Fibroblast of lung (primary cell): Measurements from ENCODE around the gene GREB1. TPM values are rescaled to one million over a fixed set of nuclear protein-coding genes. Genes with fewer than 3 reads are reported as not detected.

Experiments
- DNase-seq, 2 donors: peaks; one replicate each; pipeline versions ENCODE4 v3.0.0 to v3.0.0-alpha.2; 2010; ENCODE audit warnings: low read depth in 2 of 2
- H2AFZ ChIP-seq: 2 replicates; pipeline ENCODE4 v1.5.1; 2012; ENCODE audit warnings: low read length, control low read depth, inconsistent platforms
- H3K27ac ChIP-seq: 2 replicates; pipeline ENCODE4 v1.5.1; 2011; ENCODE audit warnings: low read length, control low read depth; ENCODE audit not compliant: insufficient read depth
- H3K27me3 ChIP-seq: 2 replicates; pipeline ENCODE4 v1.5.1; 2011; ENCODE audit warnings: mild to moderate bottlenecking, low read length; ENCODE audit not compliant: control insufficient read depth, insufficient read depth
- H3K36me3 ChIP-seq: 2 replicates; pipeline ENCODE4 v1.5.1; 2011; ENCODE audit warnings: low read length; ENCODE audit not compliant: control insufficient read depth, insufficient read depth
- H3K4me1 ChIP-seq: 2 replicates; pipeline ENCODE4 v1.5.1; 2011; ENCODE audit warnings: low read length; ENCODE audit not compliant: control insufficient read depth, insufficient read depth; ENCODE audit errors: extremely low read depth
- H3K4me2 ChIP-seq: 2 replicates; pipeline ENCODE4 v1.5.1; 2011; ENCODE audit warnings: low read length, control low read depth; ENCODE audit not compliant: insufficient read depth; ENCODE audit errors: extremely low read depth
- H3K4me3 ChIP-seq, 4 experiments: fragments of 200-600 bp in 1 of 4; sonication (generic) in 1 of 4; replicated peaks in 1 of 4; 2 replicates each; pipeline ENCODE4 v1.5.1; 2011 to 2016; ENCODE audit warnings: low read length in 4 of 4, low read depth in 3 of 4, mild to moderate bottlenecking in 3 of 4, control low read depth in 2 of 4, inconsistent platforms in 1 of 4, mixed read lengths in 1 of 4; ENCODE audit not compliant: insufficient read depth in 1 of 4; ENCODE audit errors: control extremely low read depth in 1 of 4
- H3K79me2 ChIP-seq: 2 replicates; pipeline ENCODE4 v1.5.1; 2012; ENCODE audit warnings: mild to moderate bottlenecking, low read length, inconsistent platforms; ENCODE audit not compliant: control insufficient read depth, insufficient read depth
- H3K9ac ChIP-seq: 2 replicates; pipeline ENCODE4 v1.5.1; 2011; ENCODE audit warnings: mild to moderate bottlenecking, low read length, control low read depth; ENCODE audit not compliant: insufficient read depth
- H3K9me3 ChIP-seq: 2 replicates; pipeline ENCODE4 v1.5.1; 2012; ENCODE audit warnings: low read depth, low read length; ENCODE audit not compliant: control insufficient read depth, insufficient read depth
- H4K20me1 ChIP-seq: 2 replicates; pipeline ENCODE4 v1.5.1; 2011; ENCODE audit warnings: low read length; ENCODE audit not compliant: control insufficient read depth, insufficient read depth; ENCODE audit errors: extremely low read depth
- EZH2 ChIP-seq: IDR thresholded peaks from 2 replicates; pipeline ENCODE4 v1.5.1; 2012; ENCODE audit warnings: low read length, control low read depth, mild to moderate bottlenecking; ENCODE audit errors: missing control alignments
- polyA plus RNA-seq, 2 donors: library from polyadenylated mRNA; depleted of rRNA in 1 of 2; stranded (reverse) in 1 of 2; unstranded in 1 of 2; fragments of >200 nt; gene quantifications; 2 replicates each; pipeline ENCODE4 v1.2.1, GENCODE V29; 2011 to 2012; ENCODE audit warnings: missing spikeins in 1 of 2
- total RNA-seq: library from RNA; depleted of rRNA; stranded (reverse); fragments of >200 nt; gene quantifications from 2 replicates; pipeline ENCODE4 v1.2.1, GENCODE V29; 2014
- TF ChIP-seq, protein P1 (sequence below), 2 donors: IDR thresholded peaks in 1 of 2; conservative IDR thresholded peaks in 1 of 2; 1 replicate in 1 of 2; 2 replicates in 1 of 2; pipeline ENCODE4 v1.5.1; 2011 to 2012; ENCODE audit warnings: low read length in 2 of 2, control low read depth in 1 of 2, inconsistent platforms in 1 of 2, low read depth in 1 of 2, mild to moderate bottlenecking in 1 of 2

Gene GREB1
- total and polyA plus RNA-seq, 2 donors (not counting 1 experiment from before 2014, with no cell fraction given): 0.06 to 2.0 TPM

DNA sequence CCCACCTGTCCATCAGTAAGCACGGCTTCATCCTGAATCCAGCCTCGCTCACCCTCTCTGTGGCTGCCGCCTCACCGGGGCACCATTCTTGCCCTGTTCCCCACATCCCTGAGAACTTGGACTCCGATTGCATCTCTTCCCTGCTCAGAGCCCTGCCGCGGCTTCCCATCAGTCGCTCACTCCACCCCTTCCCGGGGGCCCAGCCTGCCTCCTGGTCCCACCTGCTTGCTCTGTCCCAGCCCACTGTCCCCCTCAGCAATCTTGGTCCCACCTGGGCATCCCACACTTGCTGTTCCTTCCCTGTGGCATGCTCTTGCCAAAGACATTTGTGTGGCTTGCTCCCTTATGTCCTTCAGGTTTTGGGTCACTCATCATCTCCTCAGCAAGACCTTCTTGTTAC, 56.3 kb downstream of the GREB1 start:
- no peak overlapping the region for H3K4me3 ChIP-seq
- H2AFZ ChIP-seq: no peak overlapping the region
- H3K27me3 ChIP-seq: peaks cover 4% of the 10 kb centered on the region
- DNase-seq: no peak
- no peak overlapping the region for H3K27ac ChIP-seq
- H3K4me1 ChIP-seq: no peaks in the 10 kb centered on the region
- H3K36me3 ChIP-seq: no peaks in the 10 kb centered on the region
- no peak overlapping the region for H3K9ac ChIP-seq
- no peak for TF ChIP-seq EZH2
- no peaks in the 10 kb centered on the region for H4K20me1 ChIP-seq
- no peaks in the 10 kb centered on the region for H3K9me3 ChIP-seq
- no peak overlapping the region for H3K4me2 ChIP-seq
- no peaks in the 10 kb centered on the region for H3K79me2 ChIP-seq

DNA sequence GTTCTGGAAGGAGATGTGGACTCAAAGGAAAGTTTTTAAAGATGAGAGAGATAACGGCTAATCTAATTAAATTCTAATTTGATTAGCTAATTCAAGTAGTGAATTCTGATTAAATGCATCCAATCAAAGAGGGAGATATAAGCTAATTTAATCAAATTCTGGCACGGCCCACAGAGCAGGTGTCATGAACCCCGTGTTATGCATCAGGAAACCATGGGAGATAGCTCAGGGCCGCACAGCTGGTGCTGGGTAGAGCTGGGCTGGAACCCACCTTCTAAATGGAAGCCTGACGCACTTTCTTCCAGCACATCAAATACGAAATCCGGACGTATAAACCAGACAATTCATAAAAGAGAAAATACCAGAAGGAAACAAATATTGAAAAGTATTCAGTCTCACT, 57.2 kb downstream of the GREB1 start:
- no peaks in the 10 kb centered on the region for H3K36me3 ChIP-seq
- H3K4me3 ChIP-seq: no peak overlapping the region
- DNase-seq: no peak
- no peak overlapping the region for H3K4me2 ChIP-seq
- TF ChIP-seq, protein P1, sequence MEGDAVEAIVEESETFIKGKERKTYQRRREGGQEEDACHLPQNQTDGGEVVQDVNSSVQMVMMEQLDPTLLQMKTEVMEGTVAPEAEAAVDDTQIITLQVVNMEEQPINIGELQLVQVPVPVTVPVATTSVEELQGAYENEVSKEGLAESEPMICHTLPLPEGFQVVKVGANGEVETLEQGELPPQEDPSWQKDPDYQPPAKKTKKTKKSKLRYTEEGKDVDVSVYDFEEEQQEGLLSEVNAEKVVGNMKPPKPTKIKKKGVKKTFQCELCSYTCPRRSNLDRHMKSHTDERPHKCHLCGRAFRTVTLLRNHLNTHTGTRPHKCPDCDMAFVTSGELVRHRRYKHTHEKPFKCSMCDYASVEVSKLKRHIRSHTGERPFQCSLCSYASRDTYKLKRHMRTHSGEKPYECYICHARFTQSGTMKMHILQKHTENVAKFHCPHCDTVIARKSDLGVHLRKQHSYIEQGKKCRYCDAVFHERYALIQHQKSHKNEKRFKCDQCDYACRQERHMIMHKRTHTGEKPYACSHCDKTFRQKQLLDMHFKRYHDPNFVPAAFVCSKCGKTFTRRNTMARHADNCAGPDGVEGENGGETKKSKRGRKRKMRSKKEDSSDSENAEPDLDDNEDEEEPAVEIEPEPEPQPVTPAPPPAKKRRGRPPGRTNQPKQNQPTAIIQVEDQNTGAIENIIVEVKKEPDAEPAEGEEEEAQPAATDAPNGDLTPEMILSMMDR (conservative IDR thresholded peaks at IDR 0.05 in 1 of 2, IDR thresholded peaks at IDR 0.05 in 1 of 2; ENCODE audit: low read depth in 1 of 2, low read length in 2 of 2): no peak
- TF ChIP-seq EZH2: no peak
- H4K20me1 ChIP-seq: no peaks in the 10 kb centered on the region
- H3K4me1 ChIP-seq: no peaks in the 10 kb centered on the region
- H2AFZ ChIP-seq: no peak overlapping the region
- H3K27me3 ChIP-seq: no peaks in the 10 kb centered on the region
- H3K79me2 ChIP-seq: no peaks in the 10 kb centered on the region
- no peaks in the 10 kb centered on the region for H3K9me3 ChIP-seq
- H3K27ac ChIP-seq: no peak overlapping the region
- no peak overlapping the region for H3K9ac ChIP-seq

DNA sequence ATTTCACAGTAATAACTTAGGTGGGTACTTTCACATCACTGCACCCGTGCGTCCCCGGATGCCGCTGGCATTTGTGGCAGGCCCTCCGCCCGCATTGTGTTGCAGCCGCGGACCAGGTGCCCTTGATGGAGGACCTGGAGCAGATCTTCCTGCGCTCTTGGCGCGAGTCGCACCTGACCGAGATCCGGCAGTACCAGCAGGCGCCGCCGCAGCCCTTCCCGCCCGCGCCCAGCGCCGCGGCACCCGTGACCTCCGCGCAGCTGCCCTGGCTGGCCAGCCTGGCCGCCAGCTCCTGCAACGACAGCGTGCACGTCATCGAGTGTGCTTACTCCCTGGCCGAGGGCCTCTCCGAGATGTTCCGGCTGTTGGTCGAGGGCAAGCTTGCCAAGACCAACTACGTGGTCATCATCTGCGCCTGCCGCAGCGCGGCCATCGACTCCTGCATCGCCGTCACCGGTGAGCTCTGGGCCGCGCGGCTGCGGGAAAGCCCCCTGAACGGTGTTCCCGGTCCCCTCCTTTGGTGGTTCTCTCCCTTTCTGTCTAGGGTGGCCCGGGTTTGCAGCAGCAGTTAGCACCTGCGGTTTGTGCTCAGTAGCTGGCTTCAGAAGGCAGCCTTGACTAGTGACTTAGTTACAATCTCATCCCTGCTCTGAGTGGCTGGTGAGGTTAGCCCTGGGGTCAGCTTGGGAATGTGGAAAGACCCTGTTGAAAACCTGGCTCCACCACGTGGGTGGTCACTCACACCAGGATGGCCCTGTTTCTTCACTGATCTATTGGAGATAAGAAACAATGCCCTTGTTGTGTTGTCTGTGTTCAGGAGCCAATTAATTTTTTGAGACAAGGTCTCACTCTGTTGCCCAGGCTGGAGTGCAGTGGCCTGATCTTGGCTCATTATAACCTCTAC, 59.1 kb downstream of the GREB1 start:
- Histone ChIP-seq H3K27ac (no peak overlapping the region), H3K36me3 (no peaks in the 10 kb centered on the region), H3K9ac (no peak overlapping the region), H3K27me3 (no peaks in the 10 kb centered on the region), H3K4me2 (no peak overlapping the region), H3K9me3 (no peaks in the 10 kb centered on the region), H4K20me1 (no peaks in the 10 kb centered on the region), H3K4me3 (no peak overlapping the region), H3K4me1 (no peaks in the 10 kb centered on the region), H3K79me2 (no peaks in the 10 kb centered on the region), H2AFZ (no peak overlapping the region)
- DNase-seq: no peak
- TF ChIP-seq, protein P1 (conservative IDR thresholded peaks at IDR 0.05 in 1 of 2, IDR thresholded peaks at IDR 0.05 in 1 of 2; ENCODE audit: low read depth in 1 of 2, low read length in 2 of 2): no peak
- no peak for TF ChIP-seq EZH2
